ENCODE data around the gene MAFF. TPM values are rescaled to one million over a fixed set of nuclear protein-coding genes. Genes with fewer than 3 reads are reported as not detected.
A peak's percentile ranks its signal among the peaks of the same experiment; 100 is the strongest.

Gene MAFF
- total and polyA plus RNA-seq, 9 of the 15 experiments (the other 6 are each of a cell fraction or from before 2014, with no cell fraction given): 0.51 to 8.0 (median 5.4) TPM

DNA sequence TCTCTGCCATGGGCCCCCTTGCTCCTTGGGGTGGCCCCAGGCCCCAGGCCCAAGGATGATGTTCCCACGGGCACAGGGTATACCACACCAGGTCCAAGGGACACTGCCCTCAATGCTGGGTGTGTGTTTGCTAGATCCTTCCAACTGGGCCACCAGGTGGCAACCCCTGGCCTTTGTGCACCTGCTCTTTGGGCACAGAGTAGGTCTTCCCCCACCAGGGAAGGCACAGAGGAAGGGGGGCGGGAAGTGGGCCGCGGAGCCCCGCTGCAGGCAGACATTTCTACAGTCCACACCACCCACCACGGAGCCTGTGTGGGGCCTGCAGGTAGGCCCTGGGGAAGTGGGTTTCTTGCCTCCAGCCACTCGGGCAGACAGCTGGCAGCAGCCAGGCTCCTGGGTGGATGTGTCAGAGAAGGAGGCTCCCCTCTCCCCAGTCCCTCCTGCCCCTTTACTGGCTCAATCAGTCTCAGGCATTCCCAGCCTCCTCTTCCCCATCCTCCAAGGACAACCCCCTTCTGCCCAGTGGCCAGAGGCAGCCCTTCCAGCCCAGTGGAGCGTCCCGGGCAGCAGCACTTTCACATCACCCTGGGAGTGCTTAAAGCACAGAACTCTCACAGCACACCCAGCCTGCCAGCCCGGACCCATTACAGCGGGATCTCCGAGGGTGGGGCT lies 21.6 kb downstream of the MAFF start:
- H3K9me3 ChIP-seq (replicated peaks; ENCODE audit: control insufficient read depth, insufficient read depth, low read depth, low read length): no peaks in the 10 kb centered on the region
- H3K27ac ChIP-seq (ENCODE audit: extremely low read depth, low read depth, low read length): no peak overlapping the region
- ATAC-seq (no peak), FAIRE-seq (no peak), DNase-seq (ENCODE audit: extremely low read depth in 1 of 4, low spot score in 3 of 4) (no peak)
- H3K79me2 ChIP-seq (ENCODE audit: control insufficient read depth, insufficient read depth, low read length): no peaks in the 10 kb centered on the region
- intact Hi-C loops (cut with micrococcal nuclease): no loop called here
- no peaks in the 10 kb centered on the region for H3K27me3 ChIP-seq (ENCODE audit: control insufficient read depth in 2 of 2, insufficient read depth in 2 of 2, low read length in 2 of 2)
- H2AFZ ChIP-seq (ENCODE audit: low read depth, low read length): no peak overlapping the region
- H3K4me1 ChIP-seq (replicated peaks in 1 of 2; ENCODE audit: control insufficient read depth in 2 of 2, insufficient read depth in 2 of 2, low read length in 2 of 2): peaks cover 0 to 18% of the 10 kb centered on the region in 2 experiments; a peak in 1 of 5 replicates
- no peak overlapping the region for H3K4me2 ChIP-seq (ENCODE audit: insufficient read depth, low read length)
- peaks cover 2% of the 10 kb centered on the region; the same call in 1 of the 3 replicates for H3K36me3 ChIP-seq (ENCODE audit: control insufficient read depth, insufficient read depth, low read length)
- POLR2A ChIA-PET: interaction anchor here (0.9 kb wide), 1 partner anchor 112 kb away, joined by 4 read pairs; no protein-coding TSS in a partner anchor
- TF ChIP-seq, protein P1, sequence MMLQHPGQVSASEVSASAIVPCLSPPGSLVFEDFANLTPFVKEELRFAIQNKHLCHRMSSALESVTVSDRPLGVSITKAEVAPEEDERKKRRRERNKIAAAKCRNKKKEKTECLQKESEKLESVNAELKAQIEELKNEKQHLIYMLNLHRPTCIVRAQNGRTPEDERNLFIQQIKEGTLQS (IDR thresholded peaks at IDR 0.05): no peak
- TF ChIP-seq, protein P1 (CRISPR knock-in tag; conservative IDR thresholded peaks at IDR 0.05): no peak
- peak; percentile 37; the same call in 1 of the 2 replicates for TF ChIP-seq ZKSCAN1 (IDR thresholded peaks at IDR 0.05; ENCODE audit: low read depth, low read length)
- no peak overlapping the region; a peak in 1 of 4 replicates for H3K9ac ChIP-seq (ENCODE audit: insufficient read depth in 1 of 2, low read depth in 2 of 2, low read length in 2 of 2)
- CTCF ChIA-PET (ENCODE audit: low intra/inter-chr PET ratio): no interaction called here
- no peaks in the 10 kb centered on the region for H4K20me1 ChIP-seq (replicated peaks; ENCODE audit: control insufficient read depth, insufficient read depth, low read length)
- 56% methylated on average over 1 of the region's 12 CpGs for WGBS (ENCODE audit: insufficient coverage, low coverage, missing lambda C conversion rate)
- BruUV-seq (replicated peaks): no TSS peak
- no peaks in the 10 kb centered on the region for H3K9me1 ChIP-seq (ENCODE audit: control insufficient read depth, insufficient read depth, low read length)
- in situ Hi-C loops (cut with MboI): no loop called here
- H3K4me3 ChIP-seq: no peak overlapping the region
